NCI-H460 (cell line): ENCODE results near the gene NQO2. TPM values are rescaled to one million over a fixed set of nuclear protein-coding genes. Genes with fewer than 3 reads are reported as not detected.
"Not testable (repeated sequence)": the region's sequence is repeated elsewhere in the genome, so short reads cannot be mapped to it uniquely, and the experiment has no call there.

Experiments
- DNase-seq: peaks from one replicate; pipeline ENCODE4 v3.0.0-alpha.2; 2016; ENCODE audit warnings: low read depth; ENCODE audit errors: extremely low read depth
- total RNA-seq: library from RNA; depleted of rRNA; stranded (reverse); fragments of >200 nt; shearing (Covaris generic); gene quantifications from 2 replicates; pipeline ENCODE4 v1.2.3, GENCODE V29; 2014

NQO2 gene
- total RNA-seq, 1 experiment from 2014 or later, result 171 TPM

GRCh38 chr6:2988426-2989331, 11.0 kb upstream of the NQO2 start:
- DNase-seq, result peak; percentile 90

GRCh38 chr6:2989332-2990247, 10.1 kb upstream of the NQO2 start:
- peak; percentile 89 for DNase-seq

- DNase-seq, result no peak
Measured at GRCh38 chr6:2990248-2990931, 9.3 kb upstream of the NQO2 start.

GRCh38 chr6:2990932-2991506, 8.7 kb upstream of the NQO2 start:
- no peak for DNase-seq

GRCh38 chr6:2992330-2992979, 7.2 kb upstream of the NQO2 start:
- no peak for DNase-seq

- DNase-seq, result no peak
Measured at GRCh38 chr6:2993755-2994317, 5.9 kb upstream of the NQO2 start.

- not testable (repeated sequence) for DNase-seq
Measured at GRCh38 chr6:2998249-2998997, 1.3 kb upstream of the NQO2 start.

GRCh38 chr6:2998998-2999617, 586 bp upstream of the NQO2 start:
- peak; percentile 66 for DNase-seq

- DNase-seq, result no peak
Measured at GRCh38 chr6:3001146-3001772, 1.6 kb downstream of the NQO2 start.

GRCh38 chr6:3001773-3002293, 2.1 kb downstream of the NQO2 start:
- peak; percentile 88 for DNase-seq

- DNase-seq, result not testable (repeated sequence)
Measured at GRCh38 chr6:3003226-3003625, 3.5 kb downstream of the NQO2 start.

GRCh38 chr6:3005077-3005476, 5.4 kb downstream of the NQO2 start:
- DNase-seq, result no peak

GRCh38 chr6:3005874-3006273, 6.2 kb downstream of the NQO2 start:
- DNase-seq, result no peak

GRCh38 chr6:3006476-3006875, 6.8 kb downstream of the NQO2 start:
- DNase-seq, result no peak

- DNase-seq, result no peak
Measured at GRCh38 chr6:3007571-3007970, 7.9 kb downstream of the NQO2 start.

GRCh38 chr6:3008712-3009265, 9.1 kb downstream of the NQO2 start:
- DNase-seq, result not testable (repeated sequence)

- DNase-seq, result no peak
Measured at GRCh38 chr6:3009930-3010329, 10.2 kb downstream of the NQO2 start.
